K562 (cell line): ENCODE results near the gene DPH2. TPM values are rescaled to one million over a fixed set of nuclear protein-coding genes. Genes with fewer than 3 reads are reported as not detected.

ENCODE experiments used
- BACH1 ChIP-seq: fragments of 200-800 bp; sonication (Bioruptor generic); IDR thresholded peaks from 2 replicates; pipeline ENCODE4 v1.6.1; 2016; ENCODE audit warnings: missing genetic modification characterization, missing compliant biosample characterization
- BRCA1 ChIP-seq, 2 experiments: fragments of 450-650 bp in 1 of 2; sonication (generic) in 1 of 2; formaldehyde crosslinking in 1 of 2; IDR thresholded peaks; 2 replicates each; pipeline versions ENCODE4 v1.5.0 to v1.6.1; 2017 to 2020; ENCODE audit warnings: mild to moderate bottlenecking in 1 of 2, missing genetic modification reagents in 1 of 2
- CBFA2T3 ChIP-seq: fragments of 450-650 bp; IDR thresholded peaks from 2 replicates; pipeline ENCODE4 v1.6.1; 2017
- CBFB ChIP-seq: sonication (generic); formaldehyde crosslinking; IDR thresholded peaks from 2 replicates; pipeline ENCODE4 v1.4.0; 2020; ENCODE audit warnings: mild to moderate bottlenecking, missing genetic modification reagents
- COPS2 ChIP-seq: fragments of 450-650 bp; conservative IDR thresholded peaks from 2 replicates; pipeline ENCODE4 v1.6.1; 2016; ENCODE audit warnings: mild to moderate bottlenecking, moderate library complexity
- E2F3 ChIP-seq: fragments of 250-450 bp; sonication (Bioruptor Pico); IDR thresholded peaks from 2 replicates; pipeline ENCODE4 v1.4.0; 2020; ENCODE audit warnings: mild to moderate bottlenecking
- FOS ChIP-seq: IDR thresholded peaks from 3 replicates; pipeline ENCODE4 v1.6.1; 2011; ENCODE audit not compliant: insufficient read length; ENCODE audit errors: extremely low read depth
- LARP7 ChIP-seq: fragments of 450-650 bp; IDR thresholded peaks from 2 replicates; pipeline ENCODE4 v1.6.1; 2016
- MEIS2 ChIP-seq: fragments of 450-650 bp; IDR thresholded peaks from 2 replicates; pipeline ENCODE4 v1.6.1; 2014; ENCODE audit warnings: mild to moderate bottlenecking; ENCODE audit not compliant: partially characterized antibody
- NR3C1 ChIP-seq: sonication (generic); formaldehyde crosslinking; IDR thresholded peaks from 2 replicates; pipeline ENCODE4 v1.8.1; 2022; ENCODE audit warnings: missing genetic modification reagents
- PHF8 ChIP-seq: fragments of 200-600 bp; sonication (generic); IDR thresholded peaks from 2 replicates; pipeline ENCODE4 v1.6.1; 2012; ENCODE audit warnings: mixed run types, mild to moderate bottlenecking, inconsistent platforms, low read length, moderate library complexity, borderline replicate concordance
- RFX1 ChIP-seq: fragments of 450-650 bp; IDR thresholded peaks from 2 replicates; pipeline ENCODE4 v1.6.1; 2016; ENCODE audit warnings: mild to moderate bottlenecking, moderate library complexity
- RFX7 ChIP-seq: fragments of 250-450 bp; sonication (Bioruptor Pico); IDR thresholded peaks from 2 replicates; pipeline ENCODE4 v1.5.1; 2021; ENCODE audit warnings: mild to moderate bottlenecking
- RUNX1 ChIP-seq: sonication (generic); IDR thresholded peaks from 2 replicates; pipeline ENCODE4 v1.6.1; 2016; ENCODE audit warnings: antibody characterized with exemption, low read depth
- SP1 ChIP-seq: sonication (generic); formaldehyde crosslinking; IDR thresholded peaks from 2 replicates; pipeline ENCODE4 v1.8.1; 2022; ENCODE audit warnings: mild to moderate bottlenecking, missing genetic modification reagents
- TAF7 ChIP-seq: fragments of 450-650 bp; IDR thresholded peaks from 2 replicates; pipeline ENCODE4 v1.6.1; 2016; ENCODE audit warnings: missing genetic modification characterization, missing compliant biosample characterization
- TEAD4 ChIP-seq, 2 experiments: sonication (generic) in 1 of 2; formaldehyde crosslinking in 1 of 2; IDR thresholded peaks; 2 replicates each; pipeline versions ENCODE4 v1.6.1 to v1.8.0; 2012 to 2022; ENCODE audit warnings: borderline replicate concordance in 1 of 2, inconsistent platforms in 1 of 2, low read length in 1 of 2, mild to moderate bottlenecking in 1 of 2, missing genetic modification reagents in 1 of 2
- XRCC4 ChIP-seq: IDR thresholded peaks from one replicate; pipeline ENCODE4 v1.6.1; 2011; ENCODE audit not compliant: insufficient read depth, insufficient read length; ENCODE audit errors: extremely low read depth
- ZFP1 ChIP-seq: fragments of 450-650 bp; formaldehyde crosslinking; IDR thresholded peaks from 2 replicates; pipeline ENCODE4 v1.4.0; 2020; ENCODE audit warnings: mild to moderate bottlenecking, mixed read lengths
- ZNF165 ChIP-seq: fragments of 250-450 bp; sonication (Bioruptor Pico); IDR thresholded peaks from 2 replicates; pipeline ENCODE4 v1.4.0; 2020; ENCODE audit warnings: borderline replicate concordance
- ZNF512 ChIP-seq: IDR thresholded peaks from 2 replicates; pipeline ENCODE4 v1.6.1; 2016; ENCODE audit warnings: missing genetic modification characterization, missing compliant biosample characterization
- polyA plus RNA-seq, 8 experiments: library from polyadenylated mRNA; depleted of rRNA in 4 of 8; stranded (reverse) in 5 of 8; unstranded in 3 of 8; fragments of >200 nt; fragmentation: Nextera tagmentation in 2 of 8; fragmentation: Illumina TruSeq in 1 of 8; extraction: Ambion mirVana in 2 of 8; extraction: Trizol in 1 of 8; gene quantifications; 2 replicates each; pipeline versions ENCODE4 v1.2.1 to v1.2.3, GENCODE V29; 2011 to 2014; ENCODE audit warnings: inconsistent platforms in 1 of 8, missing spikeins in 1 of 8
- total RNA-seq, 7 experiments: library from RNA; depleted of rRNA in 6 of 7; stranded (reverse); fragments of >200 nt in 6 of 7; fragmentation: Illumina TruSeq in 2 of 7; extraction: Trizol in 2 of 7; gene quantifications; 2 replicates each; pipeline versions ENCODE4 v1.2.1 to v1.2.3, GENCODE V29; 2011 to 2021; ENCODE audit warnings: low replicate concordance in 1 of 7
- TF ChIP-seq, protein P1 (sequence below): fragments of 450-650 bp; IDR thresholded peaks from 2 replicates; pipeline ENCODE4 v1.6.1; 2017; ENCODE audit warnings: antibody characterized with exemption, mild to moderate bottlenecking
- TF ChIP-seq, protein P2 (sequence below): fragments of 250-450 bp; sonication (Bioruptor Pico); IDR thresholded peaks from 2 replicates; pipeline ENCODE4 v1.4.0; 2020; ENCODE audit warnings: mild to moderate bottlenecking, moderate library complexity

The DPH2 gene
- total and polyA plus RNA-seq, 9 of the 15 experiments (the other 6 are each of a cell fraction or from before 2014, with no cell fraction given), result 17.9 to 94.1 (median 68.1) TPM

DNA sequence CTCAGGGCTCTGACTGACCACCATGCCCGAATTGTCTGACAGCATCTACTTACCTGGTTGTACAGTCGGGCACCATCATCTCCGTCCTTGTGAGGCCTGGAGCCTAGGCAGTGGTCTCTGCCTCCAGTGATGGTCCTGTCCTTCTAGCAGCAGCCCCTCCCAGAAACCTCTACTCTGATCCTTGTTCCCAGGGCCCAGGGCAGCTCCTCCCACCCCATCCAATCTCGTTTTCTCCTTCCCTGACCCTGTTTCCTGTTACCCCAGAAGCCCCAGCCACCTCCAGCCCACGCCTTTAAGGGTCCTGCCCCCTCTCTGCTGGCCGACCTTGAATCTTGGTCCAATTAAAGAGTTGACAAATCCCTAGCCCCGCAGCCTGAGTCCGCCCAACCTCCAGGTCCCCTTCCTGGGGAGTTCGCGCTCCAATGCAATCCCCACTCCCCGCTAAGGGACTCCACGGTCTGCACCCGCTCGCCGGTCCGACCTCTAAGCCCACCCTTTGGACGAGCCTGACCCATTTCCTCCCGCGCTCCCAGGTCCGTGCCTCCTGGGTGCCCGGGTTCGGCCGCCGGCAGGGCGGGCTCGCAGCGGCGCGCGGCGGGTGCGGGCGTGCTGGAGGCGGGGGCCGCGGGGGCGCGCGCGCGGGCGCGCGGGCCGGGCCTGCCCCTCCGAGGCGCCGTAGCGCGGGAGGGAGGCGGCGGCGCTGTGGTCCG, 8.9 kb downstream of the DPH2 start, which contains the start of gene B4GALT2 (continued):
- no peak for TF ChIP-seq RFX1
- no peak for TF ChIP-seq COPS2
- 0 out of 2 replicates have a peak, but pooled peaks have one; percentile 20 for TF ChIP-seq CBFB (CRISPR knock-in tag)
- TF ChIP-seq SP1, result no peak
- TF ChIP-seq XRCC4, result no peak
- peak; percentile 21; the same call in 1 of the 2 replicates for TF ChIP-seq CBFA2T3
- no peak for TF ChIP-seq ZNF512 (tag)
- no peak for TF ChIP-seq RFX7 (CRISPR knock-in tag)
- peak; percentile 45; the same call in 1 of the 2 replicates for TF ChIP-seq PHF8
- no peak for TF ChIP-seq TAF7
- TF ChIP-seq TEAD4 (IDR thresholded peaks at IDR 0.05; ENCODE audit: low read length), result 0 out of 2 replicates have a peak, but pooled peaks have one; percentile 9
- TF ChIP-seq TEAD4 (CRISPR knock-in tag; IDR thresholded peaks at IDR 0.05; ENCODE audit: borderline replicate concordance), result no peak
- TF ChIP-seq RUNX1, result 0 out of 2 replicates have a peak, but pooled peaks have one; percentile 69
- no peak for TF ChIP-seq FOS
- TF ChIP-seq BRCA1 (IDR thresholded peaks at IDR 0.05), result no peak
- no peak for TF ChIP-seq BRCA1 (CRISPR knock-in tag; IDR thresholded peaks at IDR 0.05)
- no peak for TF ChIP-seq BACH1
- TF ChIP-seq LARP7, result no peak
- TF ChIP-seq E2F3 (CRISPR knock-in tag), result no peak
- TF ChIP-seq, protein P1, sequence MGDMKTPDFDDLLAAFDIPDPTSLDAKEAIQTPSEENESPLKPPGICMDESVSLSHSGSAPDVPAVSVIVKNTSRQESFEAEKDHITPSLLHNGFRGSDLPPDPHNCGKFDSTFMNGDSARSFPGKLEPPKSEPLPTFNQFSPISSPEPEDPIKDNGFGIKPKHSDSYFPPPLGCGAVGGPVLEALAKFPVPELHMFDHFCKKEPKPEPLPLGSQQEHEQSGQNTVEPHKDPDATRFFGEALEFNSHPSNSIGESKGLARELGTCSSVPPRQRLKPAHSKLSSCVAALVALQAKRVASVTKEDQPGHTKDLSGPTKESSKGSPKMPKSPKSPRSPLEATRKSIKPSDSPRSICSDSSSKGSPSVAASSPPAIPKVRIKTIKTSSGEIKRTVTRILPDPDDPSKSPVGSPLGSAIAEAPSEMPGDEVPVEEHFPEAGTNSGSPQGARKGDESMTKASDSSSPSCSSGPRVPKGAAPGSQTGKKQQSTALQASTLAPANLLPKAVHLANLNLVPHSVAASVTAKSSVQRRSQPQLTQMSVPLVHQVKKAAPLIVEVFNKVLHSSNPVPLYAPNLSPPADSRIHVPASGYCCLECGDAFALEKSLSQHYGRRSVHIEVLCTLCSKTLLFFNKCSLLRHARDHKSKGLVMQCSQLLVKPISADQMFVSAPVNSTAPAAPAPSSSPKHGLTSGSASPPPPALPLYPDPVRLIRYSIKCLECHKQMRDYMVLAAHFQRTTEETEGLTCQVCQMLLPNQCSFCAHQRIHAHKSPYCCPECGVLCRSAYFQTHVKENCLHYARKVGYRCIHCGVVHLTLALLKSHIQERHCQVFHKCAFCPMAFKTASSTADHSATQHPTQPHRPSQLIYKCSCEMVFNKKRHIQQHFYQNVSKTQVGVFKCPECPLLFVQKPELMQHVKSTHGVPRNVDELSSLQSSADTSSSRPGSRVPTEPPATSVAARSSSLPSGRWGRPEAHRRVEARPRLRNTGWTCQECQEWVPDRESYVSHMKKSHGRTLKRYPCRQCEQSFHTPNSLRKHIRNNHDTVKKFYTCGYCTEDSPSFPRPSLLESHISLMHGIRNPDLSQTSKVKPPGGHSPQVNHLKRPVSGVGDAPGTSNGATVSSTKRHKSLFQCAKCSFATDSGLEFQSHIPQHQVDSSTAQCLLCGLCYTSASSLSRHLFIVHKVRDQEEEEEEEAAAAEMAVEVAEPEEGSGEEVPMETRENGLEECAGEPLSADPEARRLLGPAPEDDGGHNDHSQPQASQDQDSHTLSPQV, result no peak
- no peak for TF ChIP-seq NR3C1 (CRISPR knock-in tag)
- TF ChIP-seq ZNF165, result no peak
- no peak for TF ChIP-seq MEIS2
- TF ChIP-seq, protein P2, sequence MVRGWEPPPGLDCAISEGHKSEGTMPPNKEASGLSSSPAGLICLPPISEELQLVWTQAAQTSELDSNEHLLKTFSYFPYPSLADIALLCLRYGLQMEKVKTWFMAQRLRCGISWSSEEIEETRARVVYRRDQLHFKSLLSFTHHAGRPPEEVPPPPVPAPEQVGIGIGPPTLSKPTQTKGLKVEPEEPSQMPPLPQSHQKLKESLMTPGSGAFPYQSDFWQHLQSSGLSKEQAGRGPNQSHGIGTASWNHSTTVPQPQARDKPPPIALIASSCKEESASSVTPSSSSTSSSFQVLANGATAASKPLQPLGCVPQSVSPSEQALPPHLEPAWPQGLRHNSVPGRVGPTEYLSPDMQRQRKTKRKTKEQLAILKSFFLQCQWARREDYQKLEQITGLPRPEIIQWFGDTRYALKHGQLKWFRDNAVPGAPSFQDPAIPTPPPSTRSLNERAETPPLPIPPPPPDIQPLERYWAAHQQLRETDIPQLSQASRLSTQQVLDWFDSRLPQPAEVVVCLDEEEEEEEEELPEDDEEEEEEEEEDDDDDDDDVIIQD, result no peak
- TF ChIP-seq ZFP1 (CRISPR knock-in tag), result no peak
